Skin of body (tissue), 2 donors: ENCODE results near the gene LRTM1. TPM values are rescaled to one million over a fixed set of nuclear protein-coding genes. Genes with fewer than 3 reads are reported as not detected.

ENCODE experiments used
- DNase-seq: peaks from one replicate; lab custom pipeline; 2025; lab: John Stamatoyannopoulos, UW
- total RNA-seq: library from RNA; depleted of rRNA; stranded (reverse); fragments of >200 nt; gene quantifications from one replicate; pipeline ENCODE4 v1.2.3, GENCODE V29; 2014

Gene LRTM1
- total RNA-seq, 1 donor from 2014 or later, result 7.4 TPM

DNA sequence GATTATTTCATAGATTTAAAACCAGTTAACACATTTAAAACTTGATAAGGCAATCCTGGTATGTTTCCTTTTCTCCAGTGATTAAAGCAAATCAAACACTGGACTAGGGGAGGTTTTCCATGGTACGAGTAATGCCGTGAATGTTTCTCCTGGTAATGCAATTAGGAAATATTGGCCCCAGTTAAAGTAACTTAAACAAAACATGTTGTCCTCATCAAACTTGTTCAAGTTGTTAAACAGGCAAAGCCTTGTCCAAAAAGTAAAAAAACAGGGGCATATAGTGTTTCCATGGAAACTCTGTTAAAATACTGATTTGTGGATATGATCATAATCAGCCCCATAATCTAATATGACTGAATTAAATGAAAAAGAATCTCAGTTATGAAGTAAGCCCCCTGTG, 13.1 kb upstream of the LRTM1 start:
- DNase-seq, result peak; percentile 9

DNA sequence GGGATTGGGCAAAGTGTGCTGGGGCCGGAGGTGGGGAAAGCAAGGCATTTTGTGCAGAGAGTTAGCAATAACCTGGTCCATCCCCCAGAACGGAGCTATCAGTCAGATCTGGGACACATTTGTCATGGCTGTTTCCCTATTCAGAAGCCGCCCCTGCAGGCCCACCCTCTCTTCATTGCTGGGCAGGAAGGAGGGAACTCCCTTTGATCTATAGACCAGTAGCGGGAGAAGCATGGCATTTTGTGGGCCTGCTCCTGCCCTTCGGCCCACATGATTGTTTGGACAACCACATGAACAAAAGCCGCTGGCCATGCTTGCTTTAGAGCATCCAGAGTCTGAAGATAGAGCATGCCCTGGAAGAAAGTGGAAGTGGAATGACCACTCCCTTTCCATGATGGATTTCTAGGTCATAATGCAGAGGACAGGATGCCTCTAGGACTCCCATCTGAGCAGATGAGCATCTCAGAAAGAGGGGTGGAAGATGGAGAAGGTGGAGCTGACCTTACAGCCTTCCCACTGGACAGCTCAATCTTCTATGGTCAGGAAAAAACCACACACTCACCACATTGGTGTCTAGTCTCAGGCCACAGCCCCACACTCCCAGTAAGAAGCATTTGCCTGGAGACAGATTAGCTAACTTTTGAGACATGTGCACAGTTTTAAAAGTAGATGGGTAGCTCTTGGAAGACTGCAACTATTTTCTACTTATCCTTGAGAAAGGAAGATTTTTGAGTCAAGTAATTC, 11.9 kb upstream of the LRTM1 start:
- no peak for DNase-seq

DNA sequence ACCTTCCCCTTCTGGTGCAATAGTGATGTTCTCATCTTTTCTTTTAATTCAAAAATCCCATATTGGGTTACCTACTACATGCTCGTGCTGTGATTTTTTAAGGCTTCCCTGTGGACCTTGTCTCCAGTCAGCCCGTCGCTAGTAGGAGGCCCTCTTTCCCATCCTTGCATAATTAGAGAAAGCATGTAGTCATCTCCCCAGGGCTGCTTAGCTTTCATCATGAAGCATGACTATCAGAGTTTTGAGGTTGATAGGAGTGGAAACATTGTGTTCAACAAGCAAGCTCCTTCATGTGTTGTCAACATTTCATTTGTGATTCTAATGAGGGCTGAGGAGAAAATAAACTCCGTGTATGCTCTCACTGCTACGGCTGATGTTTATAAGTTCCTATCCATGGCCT, 8.7 kb upstream of the LRTM1 start:
- no peak for DNase-seq

DNA sequence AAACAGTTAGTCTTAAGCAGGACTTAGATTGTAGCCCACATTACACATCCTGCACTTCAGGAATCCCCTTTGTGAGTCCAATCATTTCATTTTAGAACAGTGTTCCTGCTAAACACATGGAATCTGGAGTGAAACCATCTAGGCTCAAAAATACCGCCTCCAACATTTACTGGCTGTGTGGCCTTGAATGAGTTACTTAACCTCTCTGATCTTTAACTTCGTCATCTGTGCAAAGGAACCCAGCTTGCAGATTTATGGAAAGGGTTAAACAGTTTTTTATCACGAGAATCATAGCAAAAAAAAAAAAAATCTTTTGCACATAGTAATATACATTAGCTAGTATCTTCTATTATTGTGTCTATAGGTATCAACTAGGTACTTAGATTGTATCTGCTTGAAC, 8.0 kb upstream of the LRTM1 start:
- no peak for DNase-seq

DNA sequence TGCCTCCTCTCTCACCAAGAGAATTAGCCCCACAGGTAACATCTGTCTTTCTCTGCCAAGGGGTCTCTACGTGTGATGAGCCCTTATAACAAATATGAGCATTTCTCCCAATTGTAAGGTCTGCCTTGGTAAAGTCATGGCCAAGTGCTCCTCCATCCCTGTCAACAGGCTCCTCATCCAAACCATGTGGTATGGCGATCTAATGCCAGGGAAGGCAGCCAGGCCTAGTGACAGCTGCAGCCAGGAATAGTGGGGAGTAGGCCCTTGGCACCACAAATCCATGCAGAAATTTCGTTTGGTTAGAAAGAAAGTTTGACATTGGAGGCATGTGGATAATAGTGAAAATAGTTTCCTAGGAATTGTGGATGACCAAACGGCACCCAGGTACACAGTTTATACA, 4.7 kb upstream of the LRTM1 start:
- no peak for DNase-seq

DNA sequence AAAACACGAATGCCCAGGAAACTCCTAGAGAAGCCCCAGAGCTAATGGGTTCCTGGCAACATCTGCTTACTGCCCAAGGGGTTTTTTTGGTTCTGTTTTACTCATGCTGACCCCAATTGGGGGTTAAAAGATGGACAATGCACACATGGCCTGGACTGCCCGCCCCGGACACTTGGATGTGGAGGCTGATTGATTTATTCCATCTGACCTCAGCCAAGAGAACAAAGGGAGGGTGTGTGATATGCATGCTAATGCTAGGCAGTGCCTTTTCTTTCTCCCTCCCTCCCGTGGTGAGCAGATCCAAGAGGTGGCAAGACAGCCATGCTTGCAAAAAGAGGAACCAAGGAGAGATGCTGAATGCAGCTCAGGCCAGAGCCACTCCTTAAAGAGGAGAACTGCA, 3.3 kb upstream of the LRTM1 start:
- no peak for DNase-seq

DNA sequence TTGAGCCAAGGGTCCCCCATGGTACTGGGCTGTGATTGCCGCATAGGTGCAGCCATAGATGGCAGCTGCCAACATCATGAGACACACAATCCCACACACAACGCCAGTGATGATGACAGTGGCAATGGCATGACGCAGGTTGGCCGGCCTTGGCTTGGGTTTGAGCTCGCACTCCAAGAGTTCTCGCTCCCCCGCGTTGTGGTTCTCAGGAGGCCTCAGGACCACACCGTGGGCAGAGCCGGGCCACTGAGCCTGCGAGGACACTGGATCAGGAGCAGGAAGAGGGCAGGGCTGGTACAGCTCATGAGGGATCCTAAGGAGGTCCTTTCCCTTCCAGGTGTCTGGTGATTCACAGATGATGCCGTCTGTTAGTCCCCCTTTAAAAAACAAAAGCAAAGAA, 9.3 kb downstream of the LRTM1 start:
- DNase-seq, result no peak

DNA sequence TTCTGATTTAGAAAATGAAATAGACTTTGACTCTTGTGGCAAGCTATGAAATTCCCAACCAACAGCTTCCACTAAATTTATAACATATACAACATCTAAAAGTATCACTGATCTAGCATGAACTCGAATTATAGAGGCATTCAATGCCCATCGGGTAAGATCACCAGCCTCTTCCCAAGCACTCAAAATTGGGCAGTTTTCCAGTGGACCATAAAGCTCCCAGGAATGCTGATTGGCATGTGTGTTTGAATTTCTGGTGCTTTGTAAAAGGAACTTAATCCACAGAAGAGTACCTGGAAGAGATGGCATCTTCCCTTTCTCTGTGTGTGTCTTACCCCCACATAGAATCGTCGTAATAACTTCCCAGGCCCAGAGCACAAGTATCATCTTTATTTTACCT, 10.0 kb downstream of the LRTM1 start:
- no peak for DNase-seq

DNA sequence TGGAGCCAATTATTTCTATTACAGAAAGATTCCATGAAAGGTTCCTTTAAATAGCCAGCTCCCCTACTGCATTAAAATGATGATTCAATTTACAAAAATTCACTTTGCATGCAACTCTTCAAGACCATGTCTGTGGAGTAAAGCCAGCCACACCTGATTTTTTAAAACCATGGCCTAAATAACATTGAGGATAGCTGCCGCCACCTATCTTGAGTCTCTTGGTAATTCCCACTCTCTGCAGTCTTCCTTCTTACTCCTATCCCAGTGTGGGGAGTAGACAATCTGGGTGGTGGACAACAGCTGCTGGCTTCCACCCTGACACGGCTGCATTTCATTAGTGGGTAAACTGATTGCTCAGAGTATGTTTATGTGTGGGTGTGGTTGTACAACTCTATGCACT, 10.7 kb downstream of the LRTM1 start:
- peak; percentile 73 for DNase-seq

DNA sequence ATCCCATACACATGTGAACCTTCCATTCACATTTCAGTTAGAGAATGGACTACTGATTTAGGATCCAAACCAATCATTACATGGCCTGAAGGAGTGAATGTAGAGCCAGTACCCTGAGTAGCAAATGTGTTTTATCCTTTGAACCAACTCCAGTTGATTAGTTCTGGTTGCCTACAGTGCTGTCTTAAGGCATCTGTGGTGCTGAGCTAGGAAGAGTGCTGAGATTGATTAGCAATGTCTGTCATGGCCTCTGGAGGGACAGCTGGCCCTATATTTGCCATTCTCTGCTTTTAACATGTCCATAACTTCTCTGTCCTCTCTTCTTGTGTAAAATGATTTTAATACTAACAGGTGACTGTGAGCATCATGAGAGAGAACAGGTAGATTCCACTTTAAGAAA, 11.1 kb downstream of the LRTM1 start:
- DNase-seq, result peak; percentile 35

DNA sequence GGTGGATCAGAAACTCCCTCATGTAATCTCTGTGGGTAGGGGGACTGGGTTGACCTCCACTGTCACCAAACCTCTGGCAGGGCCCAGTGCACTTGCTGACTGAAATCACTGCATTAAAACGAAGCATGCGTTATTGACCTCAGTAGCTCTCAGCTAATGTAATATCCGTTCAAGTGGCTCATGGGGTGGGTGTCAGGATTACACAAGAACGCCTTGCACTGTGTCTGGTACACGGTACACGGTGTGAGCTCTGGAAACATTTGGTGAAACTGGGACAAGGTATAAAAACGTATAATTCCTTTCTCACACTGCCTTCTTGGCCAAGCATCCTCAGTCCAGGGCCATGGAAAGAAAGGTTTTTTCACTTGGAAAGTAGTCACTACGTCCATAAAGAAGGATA, 11.9 kb downstream of the LRTM1 start:
- DNase-seq, result no peak

DNA sequence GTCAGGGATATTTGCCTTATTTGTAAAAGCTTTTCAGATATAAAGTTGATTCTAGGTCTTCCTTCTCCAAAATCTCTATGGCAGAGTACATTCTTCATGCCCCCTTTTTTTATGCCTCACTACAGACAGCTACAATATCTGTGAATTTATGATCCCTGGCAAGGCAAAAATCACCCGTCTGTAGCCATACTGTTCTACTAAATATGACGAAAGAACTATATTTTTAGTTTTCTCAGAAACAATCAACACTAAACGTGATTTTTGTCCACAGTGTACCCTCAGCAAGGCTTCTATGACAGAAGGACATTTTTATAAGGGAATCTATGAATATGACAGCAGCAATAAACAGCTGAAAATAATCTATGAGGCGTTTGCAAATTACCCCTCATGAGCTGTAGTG, 12.7 kb downstream of the LRTM1 start:
- DNase-seq, result no peak

DNA sequence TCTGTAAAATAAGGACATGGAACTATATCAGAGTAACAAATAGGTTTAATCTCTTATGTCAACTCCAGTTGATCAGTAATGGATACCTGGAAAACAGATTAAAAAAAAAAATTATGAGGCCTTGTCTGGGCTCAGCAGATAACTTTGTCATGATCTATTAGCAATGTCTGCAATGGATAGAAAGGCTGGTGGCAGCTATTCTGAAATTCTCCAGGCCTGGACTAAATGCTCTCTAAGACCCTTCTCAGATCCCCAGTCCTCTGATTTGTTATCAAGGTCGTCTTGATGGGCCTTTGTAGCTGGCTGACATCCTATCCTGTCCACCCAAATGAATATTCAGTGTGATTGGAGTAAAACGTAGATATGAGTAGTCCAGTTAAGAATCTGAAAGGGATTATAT, 13.7 kb downstream of the LRTM1 start:
- no peak for DNase-seq

DNA sequence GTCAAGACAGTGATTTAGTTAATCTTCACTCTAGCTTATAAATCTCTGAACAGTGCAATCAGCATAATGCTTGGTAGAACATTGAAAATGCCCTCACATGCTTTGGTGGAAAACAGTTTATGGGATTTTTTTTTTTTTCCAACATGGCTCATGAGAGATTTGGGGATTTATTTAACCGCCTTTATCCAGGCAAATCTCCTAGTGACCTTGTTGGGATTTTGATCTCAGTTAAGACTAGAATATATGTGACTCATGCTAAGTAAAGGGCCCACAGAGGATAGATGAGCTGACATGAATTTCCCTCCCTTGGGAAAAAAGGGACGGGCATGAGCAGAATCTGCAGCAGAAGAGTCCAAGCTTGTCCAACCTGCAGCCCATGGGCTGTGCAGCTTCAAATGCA, 18.7 kb downstream of the LRTM1 start:
- DNase-seq, result no peak

DNA sequence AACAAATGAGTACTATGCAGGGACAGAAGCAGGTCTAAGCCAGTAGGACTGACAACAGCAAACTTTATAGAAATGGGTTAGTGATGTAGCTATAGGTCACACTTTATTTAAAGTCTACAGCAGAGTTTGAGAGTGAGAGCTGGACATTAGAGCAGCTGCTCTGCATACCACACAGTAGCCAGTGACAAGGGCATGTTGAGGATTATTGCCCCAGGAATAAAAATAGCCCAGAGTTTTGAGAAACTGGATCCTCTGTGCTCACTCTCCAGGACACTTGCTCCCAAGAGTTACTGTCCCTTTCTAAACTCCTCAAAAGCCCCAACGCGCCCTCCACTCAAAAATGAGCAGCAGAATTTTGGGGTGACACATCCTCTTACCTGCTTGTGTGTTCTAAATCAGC, 21.1 kb downstream of the LRTM1 start:
- no peak for DNase-seq

DNA sequence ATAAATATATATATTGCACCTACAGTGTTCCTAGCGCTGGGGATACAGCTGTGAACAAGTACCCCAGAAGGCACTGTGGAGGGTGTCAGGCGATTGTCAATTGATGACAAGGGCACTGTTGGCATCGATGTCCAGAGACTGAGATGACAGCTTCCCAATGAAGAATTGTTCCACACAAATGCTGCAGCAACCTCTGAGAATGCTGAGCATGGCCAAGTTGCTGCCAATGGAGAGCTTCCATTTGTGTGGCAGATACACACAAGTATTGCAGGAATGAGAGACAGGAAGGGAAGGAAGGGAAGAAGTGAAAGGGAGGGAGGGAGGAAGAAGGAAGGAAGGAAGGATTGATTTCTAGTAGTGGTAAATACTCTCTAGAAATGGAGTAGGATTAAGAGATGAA, 21.9 kb downstream of the LRTM1 start:
- no peak for DNase-seq

DNA sequence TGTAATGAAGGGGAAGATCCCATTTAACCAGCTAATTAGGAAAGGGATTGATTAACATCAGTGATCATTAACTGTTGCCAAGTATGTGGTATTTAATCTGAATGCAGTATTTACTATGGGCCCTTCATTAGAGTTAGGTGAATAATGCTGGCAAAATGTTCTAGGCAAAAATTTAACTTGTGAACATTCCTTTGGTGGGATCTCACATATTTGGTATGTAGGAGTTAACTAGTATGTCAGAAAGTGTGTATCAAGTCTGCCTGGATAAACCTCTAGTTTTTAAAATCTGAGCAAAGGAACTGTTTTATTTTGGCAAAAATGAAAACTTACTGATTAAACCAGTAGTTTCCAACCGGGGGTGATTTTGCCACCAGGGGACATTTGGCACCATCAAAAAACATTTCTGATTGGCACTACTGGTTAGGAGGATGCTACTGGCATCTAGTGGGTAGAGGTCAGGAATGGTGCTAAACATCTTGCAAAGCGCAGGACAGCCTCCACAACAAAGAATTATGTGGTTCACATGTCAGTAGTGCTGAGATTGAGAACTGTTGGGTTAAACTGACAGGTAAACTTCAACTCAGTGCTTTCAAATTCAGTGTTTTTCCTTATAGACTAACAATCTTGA, 22.5 kb downstream of the LRTM1 start:
- no peak for DNase-seq

DNA sequence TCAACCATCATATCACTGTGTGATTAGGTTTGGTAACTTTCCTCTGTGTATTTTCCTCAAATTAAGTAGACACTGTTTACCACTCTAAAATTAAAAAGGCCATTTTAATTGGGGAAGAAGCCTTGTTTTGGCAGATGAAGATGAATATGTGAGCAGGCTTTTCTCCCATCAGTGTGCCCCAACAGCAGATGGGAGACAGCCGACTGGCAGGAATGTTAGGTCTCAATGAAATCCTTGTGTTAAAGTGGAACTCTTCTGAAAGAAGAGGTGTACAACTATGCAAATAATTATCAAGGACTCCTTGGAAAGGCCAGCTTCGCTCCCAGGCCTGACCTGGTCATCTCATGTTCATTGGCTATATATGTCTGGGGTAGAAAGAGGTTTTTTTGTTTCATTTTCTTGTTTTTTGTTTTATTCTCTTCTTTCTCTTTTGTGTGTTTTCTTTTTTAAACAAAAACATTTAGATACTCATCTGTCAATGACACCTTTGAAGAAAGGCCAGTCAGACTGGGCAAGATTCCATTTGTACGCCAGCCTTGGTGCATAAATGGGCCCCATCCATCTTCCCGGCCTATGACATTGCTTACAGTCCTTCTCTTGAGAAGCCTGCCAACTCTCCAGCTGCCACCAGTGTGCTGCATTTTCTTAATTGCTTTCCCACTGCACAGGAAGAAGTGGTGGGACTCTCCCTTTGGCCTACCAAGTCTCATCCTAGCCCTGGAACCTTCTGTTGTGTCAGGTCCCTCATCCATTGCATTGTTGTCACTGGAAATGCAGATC, 25.8 kb downstream of the LRTM1 start:
- DNase-seq, result no peak

DNA sequence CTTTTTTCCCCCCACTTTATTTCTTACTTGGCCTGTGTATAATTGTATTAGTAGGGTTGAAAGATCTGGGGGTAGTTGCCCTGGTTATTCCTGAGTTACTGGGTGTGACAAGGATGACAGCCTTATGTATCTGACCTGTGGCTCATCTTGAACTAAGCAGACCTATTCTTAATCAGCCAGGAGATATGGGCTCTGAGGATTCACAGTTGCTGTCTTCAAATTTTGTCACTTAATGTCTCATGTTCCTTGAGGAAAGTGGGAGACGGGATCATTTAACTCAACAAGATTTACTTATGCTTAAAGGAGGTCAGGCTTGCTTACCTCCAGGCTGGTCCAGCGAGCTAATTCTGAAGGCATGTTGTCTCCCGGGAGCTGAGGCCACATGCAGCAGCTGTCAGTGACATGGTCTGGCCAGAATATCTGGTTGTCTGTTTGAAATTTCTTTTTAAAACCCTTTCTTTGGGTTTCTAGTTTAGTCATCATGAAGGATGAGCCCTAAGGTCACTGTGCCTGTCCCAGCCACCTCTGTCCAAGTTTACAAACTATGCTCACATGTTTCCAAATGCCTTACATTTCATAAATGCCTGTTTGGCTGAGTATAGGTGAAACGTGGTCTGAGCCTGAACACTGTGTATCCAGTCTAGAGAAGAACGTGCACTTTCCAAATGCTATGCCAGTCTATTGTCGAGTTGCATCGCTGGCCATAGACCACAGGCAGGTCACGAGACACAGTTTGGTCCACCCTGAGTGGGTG, 26.8 kb downstream of the LRTM1 start:
- DNase-seq, result no peak

DNA sequence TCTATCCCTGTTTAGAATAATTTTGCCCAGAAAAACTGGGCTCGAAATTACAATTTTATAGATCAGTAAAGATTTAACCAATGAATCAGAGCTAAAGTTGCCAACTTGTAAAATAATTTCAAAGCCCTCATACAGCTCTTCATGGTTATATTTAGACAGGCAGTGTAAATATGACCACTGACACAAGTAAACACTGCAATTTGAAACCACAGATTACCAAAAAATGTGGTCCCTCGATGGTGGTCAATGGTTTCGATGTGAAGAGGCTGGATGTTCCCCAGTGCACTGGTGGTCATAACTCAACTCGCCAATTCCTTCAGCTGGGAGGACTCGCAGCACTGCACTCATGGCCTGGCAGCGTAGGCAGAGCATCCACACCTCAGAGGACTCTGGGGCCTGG, 28.6 kb downstream of the LRTM1 start:
- DNase-seq, result no peak

DNA sequence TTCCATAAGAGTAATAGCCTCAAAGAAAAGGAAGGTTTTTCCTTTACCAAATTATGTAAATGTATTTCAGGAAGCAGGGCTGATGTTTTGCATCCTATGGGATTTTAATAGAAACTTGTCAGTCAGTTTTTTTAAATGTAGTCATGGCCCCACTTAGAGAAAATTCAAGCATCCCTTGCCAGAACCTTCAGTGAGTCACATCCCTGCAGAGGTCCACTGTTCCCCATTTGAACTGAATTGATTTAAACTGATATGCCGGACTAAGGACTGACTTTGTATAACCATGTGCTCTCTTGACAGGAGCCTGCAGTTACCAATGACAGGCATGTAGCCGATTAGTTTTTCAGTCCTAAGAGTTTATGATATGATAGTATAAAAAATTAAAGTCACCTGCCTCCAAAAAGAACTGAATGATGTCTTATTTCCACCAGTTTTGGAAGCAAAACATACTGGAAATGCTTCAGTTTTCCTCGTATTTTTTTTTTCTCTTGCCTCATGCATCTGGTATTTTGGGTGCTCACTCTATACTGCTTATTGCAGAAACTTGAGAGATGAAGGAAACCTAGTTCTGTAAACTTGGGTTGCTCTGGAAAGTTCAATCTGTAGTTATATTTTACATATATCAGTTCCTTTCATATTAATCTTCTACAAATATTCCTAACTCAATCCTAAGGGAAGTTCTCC, 30.7 kb downstream of the LRTM1 start:
- no peak for DNase-seq
